Fibroblast of lung (primary cell): ENCODE data around the gene TIAM1. TPM values are rescaled to one million over a fixed set of nuclear protein-coding genes. Genes with fewer than 3 reads are reported as not detected.

Experiments
- DNase-seq, 2 donors: peaks; one replicate each; pipeline versions ENCODE4 v3.0.0 to v3.0.0-alpha.2; 2010; ENCODE audit warnings: low read depth in 2 of 2
- H2AFZ ChIP-seq: 2 replicates; pipeline ENCODE4 v1.5.1; 2012; ENCODE audit warnings: low read length, control low read depth, inconsistent platforms
- H3K27ac ChIP-seq: 2 replicates; pipeline ENCODE4 v1.5.1; 2011; ENCODE audit warnings: low read length, control low read depth; ENCODE audit not compliant: insufficient read depth
- H3K27me3 ChIP-seq: 2 replicates; pipeline ENCODE4 v1.5.1; 2011; ENCODE audit warnings: mild to moderate bottlenecking, low read length; ENCODE audit not compliant: control insufficient read depth, insufficient read depth
- H3K36me3 ChIP-seq: 2 replicates; pipeline ENCODE4 v1.5.1; 2011; ENCODE audit warnings: low read length; ENCODE audit not compliant: control insufficient read depth, insufficient read depth
- H3K4me1 ChIP-seq: 2 replicates; pipeline ENCODE4 v1.5.1; 2011; ENCODE audit warnings: low read length; ENCODE audit not compliant: control insufficient read depth, insufficient read depth; ENCODE audit errors: extremely low read depth
- H3K4me2 ChIP-seq: 2 replicates; pipeline ENCODE4 v1.5.1; 2011; ENCODE audit warnings: low read length, control low read depth; ENCODE audit not compliant: insufficient read depth; ENCODE audit errors: extremely low read depth
- H3K4me3 ChIP-seq, 4 experiments: fragments of 200-600 bp in 1 of 4; sonication (generic) in 1 of 4; replicated peaks in 1 of 4; 2 replicates each; pipeline ENCODE4 v1.5.1; 2011 to 2016; ENCODE audit warnings: low read length in 4 of 4, low read depth in 3 of 4, mild to moderate bottlenecking in 3 of 4, control low read depth in 2 of 4, inconsistent platforms in 1 of 4, mixed read lengths in 1 of 4; ENCODE audit not compliant: insufficient read depth in 1 of 4; ENCODE audit errors: control extremely low read depth in 1 of 4
- H3K79me2 ChIP-seq: 2 replicates; pipeline ENCODE4 v1.5.1; 2012; ENCODE audit warnings: mild to moderate bottlenecking, low read length, inconsistent platforms; ENCODE audit not compliant: control insufficient read depth, insufficient read depth
- H3K9ac ChIP-seq: 2 replicates; pipeline ENCODE4 v1.5.1; 2011; ENCODE audit warnings: mild to moderate bottlenecking, low read length, control low read depth; ENCODE audit not compliant: insufficient read depth
- H3K9me3 ChIP-seq: 2 replicates; pipeline ENCODE4 v1.5.1; 2012; ENCODE audit warnings: low read depth, low read length; ENCODE audit not compliant: control insufficient read depth, insufficient read depth
- H4K20me1 ChIP-seq: 2 replicates; pipeline ENCODE4 v1.5.1; 2011; ENCODE audit warnings: low read length; ENCODE audit not compliant: control insufficient read depth, insufficient read depth; ENCODE audit errors: extremely low read depth
- CTCF ChIP-seq, 2 donors: IDR thresholded peaks in 1 of 2; conservative IDR thresholded peaks in 1 of 2; 1 replicate in 1 of 2; 2 replicates in 1 of 2; pipeline ENCODE4 v1.5.1; 2011 to 2012; ENCODE audit warnings: low read length in 2 of 2, control low read depth in 1 of 2, inconsistent platforms in 1 of 2, low read depth in 1 of 2, mild to moderate bottlenecking in 1 of 2
- EZH2 ChIP-seq: IDR thresholded peaks from 2 replicates; pipeline ENCODE4 v1.5.1; 2012; ENCODE audit warnings: low read length, control low read depth, mild to moderate bottlenecking; ENCODE audit errors: missing control alignments
- polyA plus RNA-seq, 2 donors: library from polyadenylated mRNA; depleted of rRNA in 1 of 2; stranded (reverse) in 1 of 2; unstranded in 1 of 2; fragments of >200 nt; gene quantifications; 2 replicates each; pipeline ENCODE4 v1.2.1, GENCODE V29; 2011 to 2012; ENCODE audit warnings: missing spikeins in 1 of 2
- total RNA-seq: library from RNA; depleted of rRNA; stranded (reverse); fragments of >200 nt; gene quantifications from 2 replicates; pipeline ENCODE4 v1.2.1, GENCODE V29; 2014

TIAM1 gene
- total and polyA plus RNA-seq, 2 donors (not counting 1 experiment from before 2014, with no cell fraction given), result under 0.01 to 0.52 TPM

- no peak for DNase-seq
- H2AFZ ChIP-seq, result no peak overlapping the region
- H3K9me3 ChIP-seq, result no peaks in the 10 kb centered on the region
- no peak for TF ChIP-seq CTCF (conservative IDR thresholded peaks at IDR 0.05 in 1 of 2, IDR thresholded peaks at IDR 0.05 in 1 of 2; ENCODE audit: low read depth in 1 of 2, low read length in 2 of 2)
- no peak for TF ChIP-seq EZH2
- H3K27ac ChIP-seq, result no peak overlapping the region
- H3K4me3 ChIP-seq, result no peak overlapping the region
- no peak overlapping the region for H3K4me2 ChIP-seq
- H3K27me3 ChIP-seq, result no peaks in the 10 kb centered on the region
- no peaks in the 10 kb centered on the region for H3K79me2 ChIP-seq
- no peaks in the 10 kb centered on the region for H4K20me1 ChIP-seq
- H3K4me1 ChIP-seq, result no peaks in the 10 kb centered on the region
- no peak overlapping the region for H3K9ac ChIP-seq
- no peaks in the 10 kb centered on the region for H3K36me3 ChIP-seq
Observed at GRCh38 chr21:31156662-31157061, 187.4 kb downstream of the TIAM1 start.

DNA sequence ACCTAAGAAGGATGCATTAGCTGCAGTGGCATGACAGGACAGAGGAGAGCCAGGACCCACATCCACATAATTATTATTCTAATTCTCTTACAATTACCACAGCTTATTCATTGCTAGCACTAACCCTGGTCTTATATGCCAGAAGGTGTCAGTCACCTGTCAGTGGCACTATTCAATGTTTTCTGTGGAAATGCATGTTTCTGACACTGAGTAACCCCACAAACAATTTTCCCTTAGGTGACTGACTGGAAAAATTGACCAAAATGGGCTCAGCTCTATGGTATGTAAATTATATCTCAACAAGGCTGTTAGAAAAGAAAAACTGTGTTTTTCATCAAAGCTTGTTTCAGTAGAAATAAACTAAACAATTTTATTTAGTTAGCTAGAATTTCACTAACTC lies 187.9 kb downstream of the TIAM1 start:
- no peak overlapping the region for H3K4me3 ChIP-seq
- H3K36me3 ChIP-seq, result no peaks in the 10 kb centered on the region
- no peak overlapping the region for H3K9ac ChIP-seq
- no peaks in the 10 kb centered on the region for H3K27me3 ChIP-seq
- no peak overlapping the region for H3K27ac ChIP-seq
- H3K4me2 ChIP-seq, result no peak overlapping the region
- H2AFZ ChIP-seq, result no peak overlapping the region
- no peak for TF ChIP-seq CTCF (conservative IDR thresholded peaks at IDR 0.05 in 1 of 2, IDR thresholded peaks at IDR 0.05 in 1 of 2; ENCODE audit: low read depth in 1 of 2, low read length in 2 of 2)
- TF ChIP-seq EZH2, result no peak
- no peak for DNase-seq
- no peaks in the 10 kb centered on the region for H3K9me3 ChIP-seq
- no peaks in the 10 kb centered on the region for H3K79me2 ChIP-seq
- H4K20me1 ChIP-seq, result no peaks in the 10 kb centered on the region
- H3K4me1 ChIP-seq, result no peaks in the 10 kb centered on the region

DNA sequence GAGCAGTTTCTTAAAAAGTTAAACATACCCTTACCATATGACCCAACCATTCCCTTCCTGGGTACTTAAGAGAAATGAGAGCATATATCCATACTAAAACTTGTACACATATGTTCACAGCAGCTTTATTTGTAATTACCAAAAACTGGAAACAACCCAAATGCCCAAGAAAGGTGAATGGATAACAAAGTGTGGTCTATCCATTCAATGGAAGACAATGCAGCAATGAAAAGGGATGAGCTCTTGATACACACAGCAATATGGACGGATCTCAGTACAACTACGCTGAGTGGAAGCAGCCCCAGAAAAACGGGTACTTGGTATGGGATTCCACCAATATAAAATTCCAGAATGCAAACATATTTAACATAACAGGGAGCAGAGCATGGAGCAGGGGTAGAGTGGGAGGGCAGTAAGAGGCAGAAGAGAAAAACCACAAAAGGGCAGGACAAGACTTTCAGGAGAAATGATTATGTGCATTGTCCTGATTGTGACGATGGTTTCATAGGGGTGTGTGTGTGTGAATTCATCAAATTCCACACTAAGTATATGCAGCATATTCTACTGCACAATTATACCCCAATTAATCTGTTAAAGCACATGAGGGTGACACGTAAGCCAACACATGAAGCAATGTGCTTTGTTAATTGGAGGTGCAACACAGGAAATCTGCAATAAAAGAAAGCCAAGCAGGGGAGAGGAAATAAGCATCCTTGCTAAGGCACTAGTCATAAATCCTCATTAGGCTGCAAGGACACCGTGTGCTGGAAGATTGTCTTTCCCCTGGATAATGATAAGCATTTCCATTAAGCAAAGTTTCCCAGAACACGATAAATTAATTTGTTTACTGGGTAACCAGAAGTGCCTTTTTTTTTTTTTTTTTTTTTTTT lies 192.7 kb downstream of the TIAM1 start:
- Histone ChIP-seq H3K36me3 (no peaks in the 10 kb centered on the region), H3K9ac (no peak overlapping the region), H3K27ac (no peak overlapping the region), H3K9me3 (no peaks in the 10 kb centered on the region), H2AFZ (no peak overlapping the region), H3K4me3 (no peak overlapping the region), H3K27me3 (no peaks in the 10 kb centered on the region), H3K4me2 (no peak overlapping the region), H3K79me2 (no peaks in the 10 kb centered on the region), H4K20me1 (no peaks in the 10 kb centered on the region), H3K4me1 (no peaks in the 10 kb centered on the region)
- no peak for DNase-seq
- TF ChIP-seq CTCF (conservative IDR thresholded peaks at IDR 0.05 in 1 of 2, IDR thresholded peaks at IDR 0.05 in 1 of 2; ENCODE audit: low read depth in 1 of 2, low read length in 2 of 2) (no peak), EZH2 (no peak)
